G401 (cell line): ENCODE data around the gene PIEZO2. TPM values are rescaled to one million over a fixed set of nuclear protein-coding genes. Genes with fewer than 3 reads are reported as not detected.

Experiments
- DNase-seq: peaks from one replicate; pipeline ENCODE4 v3.0.0-alpha.2; 2015; ENCODE audit warnings: low spot score
- in situ Hi-C: cut with HindIII; loops from 2 replicates; pipeline ENCODE4 v1.10.0; 2016; ENCODE audit warnings: low sequenced_read_pairs, mixed read lengths
- total RNA-seq: library from RNA; depleted of rRNA; stranded (reverse); fragments of >200 nt; shearing (Covaris generic); gene quantifications from 2 replicates; pipeline ENCODE4 v1.2.3, GENCODE V29; 2014

Gene PIEZO2
- total RNA-seq, 1 experiment from 2014 or later: not detected

DNA sequence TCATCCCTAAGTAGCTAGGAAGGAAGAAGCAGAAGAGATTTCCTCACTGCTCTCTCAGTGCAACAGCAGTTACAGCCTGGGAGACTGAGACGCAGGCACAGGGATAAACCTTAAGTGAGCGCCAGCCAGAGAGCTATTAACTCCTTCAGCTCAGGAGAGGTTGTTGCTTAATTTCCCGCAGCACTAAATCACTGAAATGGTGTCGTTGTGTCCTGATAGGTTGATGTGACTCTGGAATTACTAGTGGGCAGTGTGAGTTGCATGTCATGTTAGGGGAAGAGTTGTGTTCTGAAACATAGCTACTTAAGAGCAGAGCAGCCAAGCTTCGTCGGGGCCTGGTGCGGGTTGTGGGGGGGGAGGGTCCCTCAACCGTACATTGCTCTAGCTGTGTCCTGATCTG lies 397.7 kb downstream of the PIEZO2 start:
- in situ Hi-C loops: no loop called here
- no peak for DNase-seq

DNA sequence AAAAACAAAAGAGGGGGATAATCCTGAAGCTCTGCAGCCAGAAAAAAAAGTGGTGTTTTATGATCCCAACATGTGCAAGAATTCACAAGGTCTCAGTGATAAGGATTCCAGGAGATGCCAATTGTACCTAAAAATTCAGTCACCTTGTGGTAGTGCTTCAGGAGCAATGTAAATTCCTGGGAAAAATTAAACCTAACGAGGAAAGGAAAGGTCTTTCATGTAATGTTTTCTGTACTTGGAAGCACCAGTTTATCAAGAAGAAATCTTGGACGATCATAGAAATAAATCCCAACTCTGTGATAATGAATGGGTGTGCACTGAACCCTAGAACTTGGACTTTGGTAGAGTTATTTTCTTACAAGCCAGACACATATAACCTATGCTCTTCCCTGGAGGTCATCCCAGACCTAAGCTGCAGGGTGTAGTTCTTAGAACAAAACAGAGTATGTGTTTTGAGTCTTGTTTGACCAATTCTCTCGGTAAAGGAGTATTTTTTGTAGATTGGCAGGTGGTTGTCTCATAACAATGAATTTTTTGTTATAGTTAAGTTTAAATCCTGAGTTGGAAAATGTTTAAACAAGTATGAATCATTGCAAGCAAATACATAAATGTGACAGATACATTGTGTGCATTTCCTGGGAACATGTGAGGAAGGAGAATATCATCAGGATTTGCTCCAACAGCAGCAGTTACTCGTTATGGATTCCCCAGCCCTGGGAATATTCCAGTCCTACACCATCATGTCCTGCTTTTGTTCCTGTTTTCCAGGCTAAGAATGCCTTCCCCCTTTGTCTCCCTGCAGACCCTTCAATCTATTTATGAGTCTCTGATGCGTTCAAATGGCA lies 399.0 kb downstream of the PIEZO2 start:
- in situ Hi-C loops: no loop called here
- DNase-seq: no peak

DNA sequence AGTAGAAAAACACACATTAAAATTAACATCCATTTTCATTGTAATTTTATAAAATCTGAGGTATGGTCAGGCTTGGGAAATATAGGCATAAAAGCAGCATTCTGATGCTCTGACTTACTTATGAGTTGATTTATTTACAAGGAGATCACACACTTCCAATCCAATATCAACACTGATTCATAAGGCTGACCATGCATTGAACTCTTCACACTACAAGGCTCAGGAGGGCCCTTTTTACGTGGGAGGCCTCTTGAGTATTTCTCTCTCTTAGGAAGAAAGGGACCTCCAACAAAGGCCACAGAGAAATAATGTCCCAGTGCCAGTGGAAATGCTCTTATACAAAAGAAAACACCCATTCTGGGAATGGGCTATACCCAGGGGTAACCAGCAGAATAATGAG lies 400.7 kb downstream of the PIEZO2 start:
- in situ Hi-C loops: no loop called here
- DNase-seq: no peak

DNA sequence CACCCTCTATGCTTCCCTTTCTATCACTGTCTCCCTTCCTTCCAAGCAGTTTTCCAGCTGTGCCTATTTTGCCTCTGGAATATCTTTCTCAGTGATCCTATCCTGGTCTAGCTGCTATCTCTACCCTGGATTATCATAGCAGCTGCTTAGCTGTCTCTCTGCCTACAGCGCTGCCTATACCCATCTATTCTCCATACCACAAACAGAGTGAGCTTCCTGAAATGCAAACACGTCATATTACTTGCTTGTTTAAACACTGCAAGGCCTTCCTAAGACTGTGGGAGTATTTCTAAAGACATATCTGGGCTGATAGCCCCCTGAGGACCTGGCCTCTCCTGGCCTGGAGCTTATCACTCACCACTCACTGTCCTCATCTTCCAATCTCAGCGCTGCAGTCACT lies 403.4 kb downstream of the PIEZO2 start:
- in situ Hi-C loops: no loop called here
- DNase-seq: no peak

DNA sequence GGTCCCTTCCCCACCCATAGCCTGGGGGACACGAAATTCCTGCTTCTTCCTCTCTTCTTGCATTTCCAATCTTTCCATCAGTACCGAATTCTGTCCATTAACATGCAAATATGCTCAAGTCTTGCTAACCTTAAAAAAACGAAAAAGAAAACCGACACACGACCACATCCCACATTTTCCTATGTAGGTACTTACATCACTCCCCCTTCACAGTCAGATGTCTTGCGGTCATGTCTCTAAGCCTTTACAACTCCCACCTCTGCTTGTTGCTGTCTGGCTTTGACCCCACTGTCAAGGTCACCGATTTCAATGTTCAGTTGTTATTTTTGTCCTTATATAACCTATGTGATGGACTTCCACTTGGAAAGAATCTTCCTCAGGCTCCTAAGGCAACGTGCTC lies 404.1 kb downstream of the PIEZO2 start:
- in situ Hi-C loops: no loop called here

DNA sequence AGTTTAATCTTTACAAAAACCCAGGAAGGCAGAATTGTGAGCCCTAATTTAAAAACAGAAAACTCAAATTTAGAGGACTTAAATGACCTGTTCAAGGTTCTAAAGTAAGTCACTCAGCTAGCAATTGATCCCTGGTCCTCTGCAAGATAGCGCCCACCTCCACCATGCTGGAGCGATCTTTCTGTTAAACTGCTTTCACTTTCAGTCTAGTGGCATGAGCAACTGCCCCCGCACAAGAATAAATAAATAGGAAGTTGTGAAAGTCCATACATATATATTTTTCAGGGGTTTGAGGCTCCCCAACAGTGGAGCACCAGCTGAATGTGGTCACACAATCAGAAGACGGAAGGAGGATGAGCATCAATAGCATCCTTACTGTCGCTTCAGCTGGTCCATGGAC lies 405.6 kb downstream of the PIEZO2 start:
- in situ Hi-C loops: no loop called here
- DNase-seq: no peak

More for the DNA sequence above, 404.1 kb downstream of the PIEZO2 start:
- no peak for DNase-seq

DNA sequence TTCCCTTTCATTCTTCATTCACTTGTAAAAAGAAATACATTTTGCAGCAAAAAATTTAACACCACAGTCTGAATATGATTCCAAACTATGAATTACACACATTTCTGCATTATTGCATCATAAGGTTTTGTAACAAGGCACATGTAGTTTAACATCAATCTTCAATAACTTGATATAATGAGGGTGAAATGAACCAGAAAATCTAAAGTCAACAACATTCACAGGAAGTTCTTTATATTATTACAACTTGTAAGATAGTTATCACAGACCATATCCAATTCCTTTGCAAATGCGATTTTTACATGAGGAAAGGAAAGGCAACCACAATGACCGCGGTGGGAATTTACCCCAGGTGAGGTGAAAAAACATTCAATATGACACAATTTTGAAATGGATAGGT lies 410.2 kb downstream of the PIEZO2 start:
- in situ Hi-C loops: no loop called here
- no peak for DNase-seq

DNA sequence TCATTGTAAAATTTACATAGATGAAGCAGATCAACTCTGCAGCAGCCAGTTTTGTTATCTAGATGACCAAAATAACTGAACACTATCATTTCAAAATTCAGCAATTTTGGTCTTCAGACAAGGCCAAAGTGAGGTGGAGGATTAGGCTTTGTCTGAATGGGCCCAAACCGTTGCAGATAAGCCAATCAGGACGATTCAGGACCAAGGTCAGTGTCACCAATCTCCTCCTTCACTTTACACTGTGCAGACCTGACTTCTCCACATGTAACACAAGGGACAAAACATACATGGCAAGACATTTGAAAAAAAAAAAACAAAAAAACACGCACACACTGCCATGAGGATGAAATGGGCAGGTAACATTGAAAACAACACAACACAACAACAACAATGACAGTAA lies 412.4 kb downstream of the PIEZO2 start:
- in situ Hi-C loops: no loop called here
- no peak for DNase-seq

DNA sequence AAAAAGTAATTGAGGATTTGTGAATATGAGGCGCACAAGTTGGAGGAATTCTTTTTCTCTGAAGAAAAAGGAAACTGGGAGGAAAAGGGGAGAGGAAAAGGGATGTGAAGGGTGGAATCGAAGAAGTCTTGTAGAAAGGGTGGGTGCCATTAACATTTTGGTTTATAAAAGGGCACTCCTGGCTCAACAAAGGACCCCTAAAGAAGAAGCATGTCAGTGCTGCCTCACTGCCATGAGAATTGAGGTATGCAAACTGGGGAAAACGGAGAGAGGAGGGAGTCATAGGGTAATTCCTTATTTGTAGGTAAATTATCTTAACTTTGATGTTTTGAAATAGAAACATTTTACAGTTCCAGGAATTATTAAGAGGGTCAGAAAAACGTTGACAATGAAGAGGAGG lies 416.4 kb downstream of the PIEZO2 start:
- in situ Hi-C loops: no loop called here
- no peak for DNase-seq

DNA sequence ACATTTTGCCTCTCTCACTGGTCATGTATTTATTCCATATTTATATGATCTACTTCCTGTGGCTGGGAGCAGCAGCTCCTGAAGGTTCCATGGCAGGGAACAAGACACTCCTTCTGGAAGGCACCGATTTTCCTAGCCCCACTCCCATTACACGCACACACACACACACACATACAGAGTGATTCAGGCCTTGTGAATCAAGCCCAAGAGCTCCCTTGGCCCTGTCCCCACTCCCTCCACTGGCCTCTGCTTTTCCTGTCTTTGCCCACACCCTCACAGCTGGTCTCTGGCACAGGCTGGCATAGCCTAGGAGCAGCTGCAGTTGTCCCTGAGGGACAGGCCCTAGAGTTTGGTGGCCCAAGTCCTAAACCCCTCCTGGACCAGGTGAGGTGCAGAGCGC lies 421.9 kb downstream of the PIEZO2 start:
- DNase-seq: no peak
- in situ Hi-C loops: no loop called here

DNA sequence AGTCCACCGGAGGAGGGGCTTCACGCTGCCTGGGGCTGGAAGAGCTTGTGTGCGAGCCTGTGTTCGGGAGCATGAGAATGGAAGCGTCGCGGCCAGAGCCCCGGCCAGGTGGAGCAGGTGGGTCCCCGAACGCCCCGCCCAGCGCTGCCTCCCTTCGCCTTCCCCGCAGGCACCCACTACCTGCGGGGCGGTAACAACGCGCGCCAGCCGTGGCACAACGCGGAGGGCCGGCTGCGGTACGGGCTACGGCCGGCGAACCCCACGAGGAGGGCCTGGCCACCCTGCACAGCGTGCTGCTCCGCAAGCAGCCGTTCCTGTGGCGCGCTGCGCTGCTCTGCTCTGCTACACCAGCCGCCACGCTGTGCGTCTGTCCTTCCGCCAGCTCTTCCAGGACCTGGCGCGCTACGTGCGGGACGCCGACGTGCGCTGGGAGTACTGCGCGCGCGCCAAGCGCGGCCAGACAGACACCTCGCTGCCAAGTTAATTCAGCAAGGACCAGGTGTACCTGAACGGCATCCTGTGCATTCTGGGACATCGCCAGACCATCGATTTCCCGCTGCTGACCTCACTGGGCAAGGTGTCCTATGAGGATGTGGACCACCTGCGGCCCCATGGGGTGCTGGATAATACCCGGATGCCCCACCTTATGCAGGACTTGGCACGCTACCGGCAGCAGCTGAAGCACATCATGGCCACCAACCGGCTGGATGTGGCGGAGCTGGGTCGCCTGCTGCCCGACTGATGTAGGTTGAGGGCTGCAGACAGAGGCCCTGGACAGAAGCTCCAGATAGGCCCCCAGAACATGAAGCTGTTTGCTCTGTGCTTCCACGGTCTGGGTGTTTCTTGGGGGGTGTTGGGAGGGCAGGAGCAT lies 422.9 kb downstream of the PIEZO2 start:
- peak; percentile 48 for DNase-seq
- in situ Hi-C loops: no loop called here

DNA sequence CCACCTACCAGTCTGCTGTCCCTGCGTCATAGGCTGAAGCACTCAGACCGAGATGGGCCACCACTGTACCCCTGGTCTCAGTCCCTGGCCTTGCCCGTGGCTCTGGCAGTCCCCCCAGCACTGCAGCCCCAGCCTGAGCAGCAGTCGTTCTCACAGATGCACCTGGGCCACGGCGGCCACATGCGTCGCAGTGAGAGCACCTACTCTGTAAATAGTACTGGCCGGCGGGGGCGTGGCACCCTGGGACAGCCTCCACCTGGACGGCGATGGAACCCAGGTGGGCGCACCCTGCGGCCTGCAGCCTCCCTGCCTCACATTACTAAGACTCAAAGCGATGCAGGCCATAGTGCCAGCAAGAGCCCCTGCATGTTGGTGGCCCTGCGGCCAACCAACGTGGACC lies 424.7 kb downstream of the PIEZO2 start:
- no peak for DNase-seq
- in situ Hi-C loops: no loop called here

DNA sequence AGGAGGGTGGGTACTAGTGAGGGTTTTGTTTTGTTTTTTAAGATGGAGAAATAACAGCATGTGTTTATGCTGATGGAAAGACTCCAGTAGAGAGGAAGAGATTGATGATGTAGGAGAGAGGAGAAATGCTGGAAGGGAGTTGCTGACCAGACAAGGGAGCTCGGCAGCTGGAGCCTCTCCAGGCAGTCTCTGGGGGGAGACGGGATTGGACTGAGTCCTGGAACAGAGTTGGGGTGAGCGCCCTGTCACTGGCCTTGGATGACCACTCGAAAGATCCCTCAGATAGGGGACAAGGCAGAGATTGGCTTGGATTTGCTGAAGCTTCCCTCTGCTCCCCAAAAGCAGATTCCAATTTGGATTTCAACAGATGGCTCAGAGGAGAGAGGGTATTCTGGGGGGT lies 425.9 kb downstream of the PIEZO2 start:
- in situ Hi-C loops: no loop called here
- no peak for DNase-seq

DNA sequence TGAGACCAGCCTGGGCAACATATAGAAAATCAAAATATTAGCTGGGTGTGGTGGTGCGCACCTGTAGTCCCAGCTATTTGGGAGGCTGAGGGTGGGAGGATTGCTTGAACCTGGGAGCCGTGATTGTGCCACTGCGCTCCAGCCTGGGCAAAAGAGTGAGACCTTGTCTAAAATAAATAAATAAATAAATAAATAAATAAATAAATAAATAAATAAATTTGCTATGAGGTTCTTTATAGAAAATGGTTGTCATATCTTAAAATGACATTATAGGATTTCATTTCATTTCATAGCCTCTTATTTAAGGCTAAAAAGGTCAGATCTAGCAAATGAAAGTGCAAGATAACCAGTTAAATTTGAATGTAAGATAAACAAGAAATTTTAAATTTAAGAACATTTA lies 430.6 kb downstream of the PIEZO2 start:
- in situ Hi-C loops: no loop called here

DNA sequence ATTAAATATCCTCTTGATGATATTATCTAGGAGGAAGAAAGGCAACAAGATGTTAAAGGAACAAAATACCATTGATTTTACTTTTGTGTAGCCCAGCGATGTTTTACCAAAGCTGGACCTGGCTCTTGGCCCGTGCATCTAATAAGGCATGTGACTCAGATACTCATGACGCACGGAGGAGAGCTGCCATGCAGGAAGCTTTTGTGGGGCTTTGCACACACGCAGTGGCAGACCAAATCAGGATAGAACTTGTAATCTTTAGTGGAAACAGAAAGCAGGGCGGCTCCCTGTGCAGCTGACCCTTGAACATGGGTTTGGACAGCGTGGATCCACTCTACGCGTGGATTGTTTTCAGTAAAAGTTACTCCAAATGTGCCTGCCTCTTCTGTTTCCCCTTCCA lies 433.6 kb downstream of the PIEZO2 start:
- no peak for DNase-seq
- in situ Hi-C loops: no loop called here

More for the DNA sequence above, 430.6 kb downstream of the PIEZO2 start:
- no peak for DNase-seq

DNA sequence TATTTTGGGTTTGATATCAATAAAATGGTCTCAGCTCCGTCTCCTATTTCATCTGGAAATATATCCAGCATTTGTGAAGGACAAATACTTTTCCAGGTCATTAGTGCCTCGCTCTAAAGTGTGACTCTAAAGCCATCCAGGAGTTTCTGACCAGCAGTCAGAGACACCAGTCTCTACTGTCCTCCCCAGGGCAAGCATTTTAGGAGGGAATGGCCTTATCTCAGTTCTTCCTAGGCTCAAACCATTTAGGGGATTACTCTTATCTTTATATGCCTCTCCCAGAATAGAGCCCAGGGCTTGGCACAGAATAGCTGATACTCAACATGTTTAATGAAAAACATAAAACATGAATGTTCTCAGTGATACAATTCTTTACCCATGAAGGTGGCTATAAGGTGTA lies 436.0 kb downstream of the PIEZO2 start:
- in situ Hi-C loops: no loop called here
- DNase-seq: no peak

DNA sequence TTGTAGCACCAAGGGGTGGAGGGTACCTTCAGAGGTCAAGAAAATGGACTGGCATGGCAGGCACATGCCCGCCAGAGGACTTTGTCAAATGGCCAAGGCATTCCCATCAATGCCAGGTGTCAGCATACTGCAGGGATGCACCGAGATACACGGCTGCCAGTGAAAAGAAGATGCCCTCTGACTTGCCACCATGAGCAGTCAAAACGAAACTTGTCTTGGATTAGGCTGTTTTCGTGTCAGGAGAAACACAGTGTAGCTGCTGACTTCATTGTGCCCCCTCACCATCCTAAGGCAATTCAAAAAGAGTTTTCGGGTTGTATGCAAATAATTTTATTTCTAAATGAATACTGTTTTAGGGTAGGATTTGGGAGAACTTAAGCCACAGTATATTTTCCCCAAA lies 442.1 kb downstream of the PIEZO2 start:
- DNase-seq: no peak
- in situ Hi-C loops: no loop called here

DNA sequence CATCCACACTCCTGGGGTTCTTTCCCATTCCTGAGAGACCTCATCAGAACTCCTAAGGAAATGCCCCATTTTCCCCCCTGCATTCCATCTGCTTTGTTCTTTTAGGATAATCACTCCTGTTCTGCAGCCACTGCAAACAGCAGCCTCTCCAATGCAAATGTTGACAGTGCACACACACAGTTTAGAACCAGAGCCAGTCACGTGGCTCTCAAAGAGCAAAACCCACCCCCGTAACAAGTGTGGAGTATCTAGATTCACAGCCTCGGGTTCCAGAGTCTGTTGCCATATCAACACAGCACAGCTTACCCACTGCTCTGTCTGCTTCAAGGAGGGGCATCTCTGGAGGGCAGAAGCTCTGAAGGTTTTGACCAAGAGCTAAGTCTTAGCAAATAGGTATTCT lies 443.6 kb downstream of the PIEZO2 start:
- no peak for DNase-seq
- in situ Hi-C loops: no loop called here

DNA sequence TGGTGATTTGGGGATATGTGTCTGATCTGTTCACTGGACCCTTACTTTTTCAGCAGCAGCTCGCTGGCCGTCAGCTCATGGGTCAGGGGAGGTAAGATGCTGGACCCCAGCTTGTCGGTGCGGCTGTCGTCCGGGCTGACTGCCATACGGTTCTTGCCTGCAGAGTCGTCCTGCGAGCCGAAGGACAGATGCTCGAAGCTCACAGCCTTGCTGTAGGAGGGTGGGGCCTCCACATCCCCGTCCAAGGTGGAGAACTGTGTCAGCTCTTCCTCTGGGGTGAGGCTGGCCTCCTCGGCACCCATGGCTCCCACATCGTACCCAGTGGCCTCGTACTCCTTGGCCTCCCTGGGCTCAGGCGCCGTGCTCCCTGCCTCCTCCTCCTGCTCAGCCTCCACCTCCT lies 444.1 kb downstream of the PIEZO2 start:
- in situ Hi-C loops: no loop called here
- DNase-seq: no peak

DNA sequence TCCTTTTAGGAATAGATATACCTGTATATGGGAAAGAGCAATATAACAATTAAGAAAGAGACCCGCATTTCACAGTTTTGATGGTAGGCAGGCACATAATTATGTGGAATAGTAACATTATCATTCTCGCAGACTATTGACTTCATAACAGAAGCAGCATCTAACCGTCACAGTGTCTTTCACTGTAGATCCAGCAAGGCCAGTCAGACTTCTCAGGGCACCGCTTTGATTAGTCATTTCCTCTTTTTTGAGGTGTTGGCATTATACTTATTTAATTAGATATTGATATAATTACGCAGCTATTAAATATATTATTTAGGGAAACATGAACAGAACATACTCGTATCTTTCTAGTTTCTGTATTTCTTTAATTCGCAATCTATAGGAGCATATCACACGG lies 447.2 kb downstream of the PIEZO2 start:
- in situ Hi-C loops: no loop called here
- no peak for DNase-seq
